PFSK-1 (cell line): ENCODE measurements around the gene HOXA2.

Source experiments
- FOXP2 ChIP-seq: optimal IDR thresholded peaks from 2 replicates; pipeline ENCODE3; 2011; ENCODE audit warnings: borderline replicate concordance, control low read depth, inconsistent platforms; ENCODE audit not compliant: insufficient read depth; ENCODE audit errors: extremely low read length, extremely low read depth
- POLR2AphosphoS5 ChIP-seq: IDR thresholded peaks from 2 replicates; pipeline ENCODE4 v1.6.1; 2012; ENCODE audit warnings: low read depth, mild to moderate bottlenecking, control low read depth, low read length, moderate library complexity
- SIN3A ChIP-seq: IDR thresholded peaks from 2 replicates; pipeline ENCODE4 v1.6.1; 2012; ENCODE audit warnings: mild to moderate bottlenecking, low read length, moderate library complexity, borderline replicate concordance; ENCODE audit not compliant: insufficient read depth
- TAF1 ChIP-seq: IDR thresholded peaks from 2 replicates; pipeline ENCODE4 v1.6.1; 2012; ENCODE audit warnings: low read length, control low read depth, borderline replicate concordance; ENCODE audit not compliant: insufficient read depth
- TF ChIP-seq, protein P1 (sequence below), 2 experiments: IDR thresholded peaks; 2 replicates each; pipeline versions ENCODE4 v1.6.1 to v1.8.0; 2011 to 2012; ENCODE audit warnings: low read depth in 2 of 2, low read length in 2 of 2, control low read depth in 1 of 2, inconsistent platforms in 1 of 2, mild to moderate bottlenecking in 1 of 2, moderate library complexity in 1 of 2; ENCODE audit not compliant: insufficient read depth in 1 of 2

Gene HOXA2

DNA sequence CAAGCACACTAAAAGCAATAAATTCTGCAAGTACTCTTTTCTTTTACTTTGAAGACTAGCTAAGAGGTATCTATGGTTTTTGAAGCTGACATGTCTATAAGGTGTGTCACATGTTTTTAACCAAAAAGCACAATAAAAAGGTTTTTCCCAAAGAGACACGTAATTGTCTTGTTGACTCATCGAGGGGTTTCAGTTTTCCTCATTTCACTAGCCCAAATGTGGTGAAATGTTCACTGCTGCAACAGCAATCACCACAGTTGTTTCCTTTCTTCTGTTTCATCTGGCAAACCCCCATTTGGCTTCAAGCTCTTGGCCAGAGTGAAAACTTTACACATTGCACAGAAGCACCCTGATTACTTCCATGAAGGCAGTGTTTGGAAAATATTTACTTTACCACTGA lies 31.9 kb upstream of the HOXA2 start:
- TF ChIP-seq, protein P1, sequence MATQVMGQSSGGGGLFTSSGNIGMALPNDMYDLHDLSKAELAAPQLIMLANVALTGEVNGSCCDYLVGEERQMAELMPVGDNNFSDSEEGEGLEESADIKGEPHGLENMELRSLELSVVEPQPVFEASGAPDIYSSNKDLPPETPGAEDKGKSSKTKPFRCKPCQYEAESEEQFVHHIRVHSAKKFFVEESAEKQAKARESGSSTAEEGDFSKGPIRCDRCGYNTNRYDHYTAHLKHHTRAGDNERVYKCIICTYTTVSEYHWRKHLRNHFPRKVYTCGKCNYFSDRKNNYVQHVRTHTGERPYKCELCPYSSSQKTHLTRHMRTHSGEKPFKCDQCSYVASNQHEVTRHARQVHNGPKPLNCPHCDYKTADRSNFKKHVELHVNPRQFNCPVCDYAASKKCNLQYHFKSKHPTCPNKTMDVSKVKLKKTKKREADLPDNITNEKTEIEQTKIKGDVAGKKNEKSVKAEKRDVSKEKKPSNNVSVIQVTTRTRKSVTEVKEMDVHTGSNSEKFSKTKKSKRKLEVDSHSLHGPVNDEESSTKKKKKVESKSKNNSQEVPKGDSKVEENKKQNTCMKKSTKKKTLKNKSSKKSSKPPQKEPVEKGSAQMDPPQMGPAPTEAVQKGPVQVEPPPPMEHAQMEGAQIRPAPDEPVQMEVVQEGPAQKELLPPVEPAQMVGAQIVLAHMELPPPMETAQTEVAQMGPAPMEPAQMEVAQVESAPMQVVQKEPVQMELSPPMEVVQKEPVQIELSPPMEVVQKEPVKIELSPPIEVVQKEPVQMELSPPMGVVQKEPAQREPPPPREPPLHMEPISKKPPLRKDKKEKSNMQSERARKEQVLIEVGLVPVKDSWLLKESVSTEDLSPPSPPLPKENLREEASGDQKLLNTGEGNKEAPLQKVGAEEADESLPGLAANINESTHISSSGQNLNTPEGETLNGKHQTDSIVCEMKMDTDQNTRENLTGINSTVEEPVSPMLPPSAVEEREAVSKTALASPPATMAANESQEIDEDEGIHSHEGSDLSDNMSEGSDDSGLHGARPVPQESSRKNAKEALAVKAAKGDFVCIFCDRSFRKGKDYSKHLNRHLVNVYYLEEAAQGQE (IDR thresholded peaks at IDR 0.05; ENCODE audit: insufficient read depth in 1 of 2, low read depth in 2 of 2, low read length in 2 of 2), result no peak
- TF ChIP-seq POLR2AphosphoS5 (no peak), SIN3A (no peak), FOXP2 (no peak), TAF1 (no peak)

DNA sequence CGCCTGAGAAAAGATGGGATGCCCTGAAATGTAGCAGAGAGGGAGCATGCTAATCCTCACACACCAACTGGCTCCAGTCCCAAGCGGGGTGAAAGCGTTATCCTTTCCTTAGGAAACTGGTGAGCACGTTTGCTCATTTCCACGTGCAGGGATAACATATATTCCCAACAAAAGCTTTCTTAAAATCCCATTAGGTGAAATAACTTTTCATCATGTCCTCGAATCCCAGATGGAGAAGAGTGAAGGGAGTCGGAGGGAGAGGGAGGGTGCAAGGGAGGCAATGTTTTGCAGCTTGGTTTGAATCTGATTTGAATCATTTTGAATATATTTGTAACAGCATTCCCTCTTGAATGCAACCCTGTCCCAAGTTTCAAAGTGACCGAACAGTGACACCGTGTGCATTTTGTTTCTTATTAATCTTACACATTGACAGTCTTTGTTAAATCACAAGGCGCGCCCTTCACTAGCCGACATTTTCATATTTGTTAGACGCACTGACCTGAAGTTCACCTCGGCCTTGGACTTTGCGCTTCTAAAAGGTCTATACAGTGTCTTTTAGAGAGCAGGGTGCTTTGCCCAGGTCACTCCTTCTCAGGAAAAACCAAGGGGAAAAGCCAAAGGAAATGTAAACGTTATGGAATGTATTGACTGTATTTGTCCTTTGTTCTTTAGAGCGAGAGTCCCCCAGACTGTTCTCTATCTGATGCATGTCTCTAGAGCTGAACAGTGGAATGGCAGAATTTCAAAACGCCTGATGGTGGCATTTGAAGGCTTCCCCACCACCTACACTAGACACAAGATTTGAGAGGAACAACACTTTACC lies 31.1 kb upstream of the HOXA2 start:
- TF ChIP-seq TAF1 (no peak), POLR2AphosphoS5 (no peak), FOXP2 (no peak), SIN3A (no peak)
- TF ChIP-seq, protein P1 (IDR thresholded peaks at IDR 0.05; ENCODE audit: insufficient read depth in 1 of 2, low read depth in 2 of 2, low read length in 2 of 2), result no peak

DNA sequence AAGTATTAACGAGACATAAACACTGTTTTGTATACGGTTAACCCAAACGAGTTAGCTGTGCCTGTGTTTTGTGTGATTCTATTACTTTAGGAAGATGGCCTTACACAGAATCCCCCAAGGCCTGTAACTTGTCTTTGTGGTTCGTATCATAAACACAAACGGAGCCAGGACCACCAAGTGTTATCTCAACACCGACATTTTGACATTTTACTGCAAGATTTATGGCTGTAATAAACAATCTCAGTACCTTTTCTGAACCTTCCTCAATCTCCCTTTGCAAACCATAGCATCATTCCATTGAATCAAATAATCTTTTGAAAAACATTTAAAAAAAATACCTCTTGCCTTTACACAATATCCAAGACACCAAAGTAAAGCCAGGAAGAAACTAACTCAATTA lies 30.5 kb upstream of the HOXA2 start:
- TF ChIP-seq, protein P1 (IDR thresholded peaks at IDR 0.05; ENCODE audit: insufficient read depth in 1 of 2, low read depth in 2 of 2, low read length in 2 of 2), result no peak
- TF ChIP-seq TAF1, result no peak
- TF ChIP-seq SIN3A, result no peak
- no peak for TF ChIP-seq FOXP2
- no peak for TF ChIP-seq POLR2AphosphoS5

DNA sequence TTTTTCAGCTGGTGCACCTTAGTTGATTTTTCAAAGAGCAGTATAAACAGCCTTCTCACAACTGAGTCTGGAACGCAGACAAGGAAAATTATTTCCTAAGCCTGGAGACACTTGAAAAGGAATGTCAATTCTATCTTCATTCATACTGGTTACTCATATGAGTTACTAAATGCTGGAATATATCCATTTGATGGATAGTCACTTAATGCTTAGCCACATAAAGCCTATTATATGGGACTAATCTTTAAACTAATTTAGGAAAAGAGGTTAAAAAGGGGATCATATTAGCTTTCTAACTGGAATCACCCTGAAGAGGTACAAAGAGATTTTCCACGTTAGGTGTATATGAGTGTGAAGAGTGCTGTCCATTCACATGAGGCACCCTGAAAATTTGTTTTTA lies 29.7 kb upstream of the HOXA2 start:
- TF ChIP-seq FOXP2 (no peak), TAF1 (no peak), POLR2AphosphoS5 (no peak), SIN3A (no peak)
- TF ChIP-seq, protein P1 (IDR thresholded peaks at IDR 0.05; ENCODE audit: insufficient read depth in 1 of 2, low read depth in 2 of 2, low read length in 2 of 2), result no peak
